Psoas muscle (tissue), 8 donors: ENCODE data around the gene ADRA1B. TPM values are rescaled to one million over a fixed set of nuclear protein-coding genes. Genes with fewer than 3 reads are reported as not detected.
A peak's percentile ranks its signal among the peaks of the same experiment; 100 is the strongest.
"Not testable (repeated sequence)": the region's sequence is repeated elsewhere in the genome, so short reads cannot be mapped to it uniquely, and the experiment has no call there.

ENCODE experiments used
- ATAC-seq, 4 donors: fragments of 200-7000 bp; cut with Tn5 transposase; one replicate each; pipeline ENCODE4 v1.9.1; 2020; ENCODE audit warnings: moderate library complexity in 3 of 4, mild to moderate bottlenecking in 2 of 4
- DNase-seq, 2 donors: peaks; one replicate each; pipeline ENCODE4 v3.0.0-alpha.2; 2020
- H3K27ac ChIP-seq: fragments of 200-600 bp; one replicate; pipeline ENCODE4 v1.8.0; 2022
- H3K27me3 ChIP-seq, 3 donors: fragments of 200-600 bp in 1 of 3; one replicate each; pipeline versions ENCODE4 v1.6.1 to v1.8.0; 2013 to 2022; ENCODE audit warnings: low read length in 2 of 3, mild to moderate bottlenecking in 2 of 3, moderate library complexity in 1 of 3; ENCODE audit not compliant: insufficient read depth in 3 of 3
- H3K36me3 ChIP-seq, 2 donors: fragments of 200-600 bp in 1 of 2; one replicate each; pipeline versions ENCODE4 v1.6.1 to v1.8.0; 2013 to 2022; ENCODE audit warnings: low read depth in 1 of 2, mild to moderate bottlenecking in 1 of 2, moderate library complexity in 1 of 2; ENCODE audit not compliant: insufficient read depth in 1 of 2
- H3K4me1 ChIP-seq: fragments of 200-600 bp; one replicate; pipeline ENCODE4 v1.8.0; 2022
- H3K4me3 ChIP-seq: fragments of 200-600 bp; one replicate; pipeline ENCODE4 v1.8.0; 2022; ENCODE audit warnings: mild to moderate bottlenecking
- H3K9me3 ChIP-seq: fragments of 200-600 bp; one replicate; pipeline ENCODE4 v1.8.0; 2022
- CTCF ChIP-seq: fragments of 200-600 bp; IDR thresholded peaks from one replicate; pipeline ENCODE4 v1.8.0; 2022; ENCODE audit warnings: antibody characterized with exemption
- WGBS, 3 donors: extraction: QIAGEN DNeasy Blood & Tissue Kit; methylation state at CpG; one replicate each; pipeline versions ENCODE4 v1.1.6 to v1.1.7; 2013; 5-methylcytosine and 5-hydroxymethylcytosine counted together
- intact Hi-C, 2 donors: fragments of 100-400 bp; cut with DNase I; formaldehyde crosslinking; loops; one replicate each; pipeline versions ENCODE4 v1.11.0 to v1.14.2; 2022
- polyA plus RNA-seq, 3 donors: library from polyadenylated mRNA; stranded (reverse); fragments of 200-250 nt; gene quantifications; one replicate each; pipeline ENCODE4 v1.2.3, GENCODE V29; 2013
- total RNA-seq, 4 donors: library from RNA; stranded (reverse); fragmentation: NEBNext Ultra II Directional in 2 of 4; extraction: Animal tissue kit (Norgen Biotek cat#: 25700) in 2 of 4; gene quantifications; one replicate each; pipeline versions ENCODE4 v1.2.1 to v1.2.4, GENCODE V29; 2021 to 2023
- donor health status: healthy with polysubstance abuse.
- donor health status: DM: no; HTN: no; CAD: no; lungs with moderate emphysema.
- donor health status: Bipolar disorder and iron deficiency.
- donor health status: healthy.
- donor health status: DM: yes; HTN: yes; CAD: no.
- donor health status: DM: no; HTN: no; CAD: no.
- donor health status: DM: no; HTN: no; CAD: no.
- donor health status: DM: yes; HTN: yes; CAD: no.

The ADRA1B gene
- total and polyA plus RNA-seq, 7 donors: 0.06 to 1.3 (median 0.24) TPM; not detected in 1

- TF ChIP-seq CTCF: no peak
- Histone ChIP-seq H3K27ac (peak within 1 kb of the TSS; percentile 93), H3K27me3 (no peaks in the 10 kb centered on the region), H3K36me3 (peaks cover 4 to 34% of the 10 kb centered on the region in 2 donors), H3K4me3 (peak within 1 kb of the TSS; percentile 91), H3K9me3 (no peaks in the 10 kb centered on the region), H3K4me1 (peaks cover 15% of the 10 kb centered on the region)
- 1% methylated on average over 31 of the region's 31 CpGs for WGBS, 3 donors
- intact Hi-C loops: no loop called here
- peak; percentile 98 to 100 (median 100) for ATAC-seq
- peak; percentile 90 to 94 for DNase-seq
These were observed 92.8 kb downstream of the ADRA1B start, which contains the start of gene TTC1 for GRCh38 chr5:160008877-160009590. TSS of gene TTC1 (plus strand) at chr5:160009139. CDS start at chr5:160010529, 1,390 bp downstream.

- intact Hi-C loops: no loop called here
- WGBS, 3 donors: 3 to 4% (median 4%) methylated on average over 11 of the region's 11 CpGs
- H3K4me3 ChIP-seq: peak overlapping the region; percentile 91
- peaks cover 15% of the 10 kb centered on the region for H3K4me1 ChIP-seq
- no peaks in the 10 kb centered on the region for H3K27me3 ChIP-seq
- no peak for TF ChIP-seq CTCF
- ATAC-seq: peak in 2 of 4 donors; percentile 11 to 25
- no peaks in the 10 kb centered on the region for H3K9me3 ChIP-seq
- peaks cover 4 to 40% of the 10 kb centered on the region in 2 donors for H3K36me3 ChIP-seq
- peak overlapping the region; percentile 93 for H3K27ac ChIP-seq
- no peak for DNase-seq
These were observed 93.3 kb downstream of the ADRA1B start for GRCh38 chr5:160009591-160009989.

- Histone ChIP-seq H3K27me3 (no peaks in the 10 kb centered on the region), H3K27ac (no peak overlapping the region), H3K4me3 (no peak overlapping the region), H3K36me3 (peaks cover 4 to 58% of the 10 kb centered on the region in 2 donors), H3K9me3 (no peaks in the 10 kb centered on the region), H3K4me1 (peaks cover 15% of the 10 kb centered on the region)
- DNase-seq (no peak), ATAC-seq (no peak)
- no peak for TF ChIP-seq CTCF
- intact Hi-C loops: no loop called here
These were observed 95.2 kb downstream of the ADRA1B start for GRCh38 chr5:160011471-160011870.

GRCh38 chr5:160014197-160014596, 97.9 kb downstream of the ADRA1B start:
- ATAC-seq, H3K27me3 ChIP-seq, H3K4me3 ChIP-seq, DNase-seq, H3K27ac ChIP-seq, intact Hi-C loops, H3K9me3 ChIP-seq: not testable (repeated sequence)
- 94% methylated on average over 6 of the region's 6 CpGs for WGBS, 3 donors
- H3K4me1 ChIP-seq: peaks cover 15% of the 10 kb centered on the region
- H3K36me3 ChIP-seq: peaks cover 4 to 72% of the 10 kb centered on the region in 2 donors

- H3K36me3 ChIP-seq: peaks cover 0 to 57% of the 10 kb centered on the region in 2 donors
- no peak for TF ChIP-seq CTCF
- no peak for DNase-seq
- H3K27me3 ChIP-seq: no peaks in the 10 kb centered on the region
- no peak for ATAC-seq
- H3K27ac ChIP-seq: no peak overlapping the region
- no peaks in the 10 kb centered on the region for H3K4me1 ChIP-seq
- H3K4me3 ChIP-seq: no peak overlapping the region
- intact Hi-C loops: no loop called here
- H3K9me3 ChIP-seq: no peaks in the 10 kb centered on the region
- WGBS, 3 donors: 76 to 89% (median 89%) methylated on average over 2 of the region's 2 CpGs
These were observed 102.8 kb downstream of the ADRA1B start for GRCh38 chr5:160018945-160019625.
